AG09309 (cell line): ENCODE measurements around the gene ADAMTS2.
"Not testable (repeated sequence)": the region's sequence is repeated elsewhere in the genome, so short reads cannot be mapped to it uniquely, and the experiment has no call there.

Source experiments
- DNase-seq: peaks from one replicate; pipeline ENCODE4 v3.0.0-alpha.2; 2010; ENCODE audit warnings: low read depth
- H3K4me3 ChIP-seq: 2 replicates; pipeline ENCODE4 v1.5.1; 2011; ENCODE audit warnings: mild to moderate bottlenecking, low read depth, low read length, moderate library complexity; ENCODE audit not compliant: control insufficient read depth
- TF ChIP-seq, protein P1 (sequence below): IDR thresholded peaks from 2 replicates; pipeline ENCODE4 v1.5.1; 2011; ENCODE audit warnings: mild to moderate bottlenecking, low read depth, low read length, inconsistent platforms; ENCODE audit not compliant: insufficient read depth, control insufficient read depth; ENCODE audit errors: missing control alignments

The ADAMTS2 gene

DNA sequence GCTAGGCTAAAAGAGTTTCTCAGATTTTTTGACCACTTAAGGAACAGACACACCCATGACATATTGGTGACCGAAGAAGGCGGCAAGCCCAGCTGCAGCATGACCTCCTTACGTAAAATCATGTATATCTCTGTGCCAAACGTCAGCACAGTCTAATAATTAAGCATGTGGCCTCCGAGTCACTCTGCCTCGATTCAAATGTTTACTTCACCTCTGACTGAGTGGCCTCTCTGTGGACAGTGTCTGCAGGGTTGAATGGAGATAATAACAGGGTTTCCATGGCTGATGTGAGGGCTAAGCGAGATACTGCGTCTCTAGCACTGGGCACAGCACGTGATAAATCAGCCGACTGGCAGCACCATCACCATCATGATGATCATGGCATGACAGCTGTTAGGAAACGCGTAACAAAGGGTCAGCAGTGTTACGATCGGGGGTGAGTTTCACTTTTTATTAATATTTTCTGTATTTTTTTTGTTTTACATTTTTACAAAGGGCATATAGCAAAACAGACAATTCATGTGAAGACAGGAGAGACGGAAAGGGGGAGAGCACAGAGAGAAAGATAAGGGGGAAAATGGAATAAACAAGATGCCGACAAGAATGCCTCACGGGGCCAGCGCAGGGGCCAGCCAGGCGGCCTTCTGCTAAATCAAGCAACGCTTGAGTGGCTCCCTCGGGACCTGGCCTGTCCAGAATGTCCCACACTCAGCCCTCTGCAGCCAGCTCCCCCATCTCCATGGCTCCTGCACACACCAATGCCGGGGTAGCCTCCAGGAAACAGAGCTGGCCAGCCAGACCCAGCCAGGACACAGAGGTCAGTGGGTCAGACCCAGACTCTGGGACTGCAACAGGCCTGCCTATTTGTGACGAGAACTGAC, 60.3 kb downstream of the ADAMTS2 start:
- no peak for DNase-seq
- H3K4me3 ChIP-seq = no peak overlapping the region
- TF ChIP-seq, protein P1, sequence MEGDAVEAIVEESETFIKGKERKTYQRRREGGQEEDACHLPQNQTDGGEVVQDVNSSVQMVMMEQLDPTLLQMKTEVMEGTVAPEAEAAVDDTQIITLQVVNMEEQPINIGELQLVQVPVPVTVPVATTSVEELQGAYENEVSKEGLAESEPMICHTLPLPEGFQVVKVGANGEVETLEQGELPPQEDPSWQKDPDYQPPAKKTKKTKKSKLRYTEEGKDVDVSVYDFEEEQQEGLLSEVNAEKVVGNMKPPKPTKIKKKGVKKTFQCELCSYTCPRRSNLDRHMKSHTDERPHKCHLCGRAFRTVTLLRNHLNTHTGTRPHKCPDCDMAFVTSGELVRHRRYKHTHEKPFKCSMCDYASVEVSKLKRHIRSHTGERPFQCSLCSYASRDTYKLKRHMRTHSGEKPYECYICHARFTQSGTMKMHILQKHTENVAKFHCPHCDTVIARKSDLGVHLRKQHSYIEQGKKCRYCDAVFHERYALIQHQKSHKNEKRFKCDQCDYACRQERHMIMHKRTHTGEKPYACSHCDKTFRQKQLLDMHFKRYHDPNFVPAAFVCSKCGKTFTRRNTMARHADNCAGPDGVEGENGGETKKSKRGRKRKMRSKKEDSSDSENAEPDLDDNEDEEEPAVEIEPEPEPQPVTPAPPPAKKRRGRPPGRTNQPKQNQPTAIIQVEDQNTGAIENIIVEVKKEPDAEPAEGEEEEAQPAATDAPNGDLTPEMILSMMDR = no peak

DNA sequence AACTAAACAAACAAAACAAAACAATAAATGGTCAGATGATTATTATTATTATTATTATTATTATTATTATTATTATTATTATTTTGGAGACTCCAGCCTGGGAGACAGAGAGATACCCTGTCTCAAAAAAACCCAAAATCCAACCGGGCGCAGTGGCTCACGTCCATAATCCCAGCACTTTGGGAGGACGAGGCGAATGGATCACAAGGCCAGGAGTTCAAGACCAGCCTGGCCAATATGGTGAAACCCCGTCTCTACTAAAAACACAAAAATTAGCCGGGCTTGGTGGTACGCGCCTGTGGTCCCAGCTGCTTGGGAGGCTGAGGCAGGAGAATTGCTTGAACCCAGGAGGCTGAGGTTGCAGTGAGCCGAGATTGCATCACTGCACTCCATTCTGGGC, 61.4 kb downstream of the ADAMTS2 start:
- not testable (repeated sequence) for DNase-seq, H3K4me3 ChIP-seq

DNA sequence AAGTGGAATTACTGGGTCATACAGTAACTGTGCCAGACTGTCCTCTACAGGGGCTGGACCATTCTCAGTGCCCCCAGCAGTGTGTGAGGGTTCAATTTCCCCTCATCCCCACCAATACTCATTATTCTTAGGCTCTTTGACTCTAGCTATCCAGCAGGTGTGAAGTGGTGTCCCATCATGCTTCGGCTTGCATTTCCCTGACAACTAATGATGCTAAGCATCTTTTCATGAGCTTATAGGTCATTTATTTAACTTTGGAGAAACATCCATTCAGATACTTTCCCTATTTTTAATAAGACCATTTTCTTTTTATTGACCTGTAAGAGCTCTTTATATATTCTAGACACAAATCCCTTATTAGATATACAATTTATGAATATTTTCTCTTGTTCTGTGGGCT, 63.6 kb downstream of the ADAMTS2 start:
- TF ChIP-seq, protein P1 = no peak
- DNase-seq = no peak
- H3K4me3 ChIP-seq = no peak overlapping the region

DNA sequence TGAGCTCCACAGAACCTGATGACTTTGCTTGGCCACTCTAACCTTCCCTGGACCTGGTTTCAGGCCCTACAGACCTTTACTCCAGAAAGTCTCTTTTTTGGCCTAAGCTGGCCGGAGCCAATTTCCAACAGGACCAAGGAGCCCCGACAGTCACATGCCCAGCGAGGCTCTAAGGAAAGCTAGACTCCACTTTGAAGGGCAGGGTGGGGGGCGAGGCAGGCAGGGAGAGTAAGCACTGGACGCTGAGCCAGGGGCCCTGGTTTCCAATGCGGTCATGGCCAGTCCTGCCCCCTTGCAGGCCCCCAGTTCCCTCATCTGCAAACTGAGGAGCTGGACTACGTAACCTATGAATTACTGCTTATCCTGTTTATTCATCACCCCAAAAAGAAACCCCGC, 65.2 kb downstream of the ADAMTS2 start:
- TF ChIP-seq, protein P1 = no peak
- H3K4me3 ChIP-seq = no peak overlapping the region
- no peak for DNase-seq

DNA sequence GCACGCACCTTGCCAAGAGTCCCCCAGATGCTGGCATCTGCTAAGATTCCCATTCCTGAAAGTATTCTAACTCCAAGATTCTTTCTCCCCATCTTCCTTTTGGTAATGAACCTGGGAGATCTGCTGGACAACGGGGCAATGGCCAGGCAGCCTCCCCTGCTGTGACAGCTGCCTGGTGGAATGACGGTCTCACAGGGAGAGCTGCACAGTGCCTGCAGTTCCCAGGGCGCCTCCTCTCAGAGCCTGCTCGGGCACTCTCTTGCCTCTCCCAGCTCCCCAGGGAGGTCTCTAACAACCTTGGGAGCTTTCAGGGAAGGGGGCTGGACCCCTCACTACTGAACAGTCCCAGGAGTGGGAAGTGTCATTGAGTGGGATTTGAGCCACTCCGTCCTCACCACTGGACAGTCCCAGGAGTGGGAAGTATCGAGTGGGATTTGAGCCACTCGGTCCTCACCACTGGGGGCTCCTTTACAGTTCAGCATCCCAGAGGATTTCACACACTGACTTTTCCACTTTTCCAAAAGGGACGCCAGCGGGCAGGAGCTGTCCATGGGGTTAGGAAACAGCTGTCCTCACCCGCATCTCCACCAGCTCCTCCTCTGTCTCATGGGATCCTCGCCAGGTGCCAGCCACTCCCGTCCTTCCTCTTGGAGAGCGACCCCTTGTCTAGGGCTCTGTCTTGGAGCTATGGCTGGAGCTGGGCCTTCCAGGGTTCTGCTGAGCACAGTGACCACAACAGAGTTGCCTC, 65.7 kb downstream of the ADAMTS2 start:
- TF ChIP-seq, protein P1 = no peak
- DNase-seq = no peak
- H3K4me3 ChIP-seq = no peak overlapping the region

DNA sequence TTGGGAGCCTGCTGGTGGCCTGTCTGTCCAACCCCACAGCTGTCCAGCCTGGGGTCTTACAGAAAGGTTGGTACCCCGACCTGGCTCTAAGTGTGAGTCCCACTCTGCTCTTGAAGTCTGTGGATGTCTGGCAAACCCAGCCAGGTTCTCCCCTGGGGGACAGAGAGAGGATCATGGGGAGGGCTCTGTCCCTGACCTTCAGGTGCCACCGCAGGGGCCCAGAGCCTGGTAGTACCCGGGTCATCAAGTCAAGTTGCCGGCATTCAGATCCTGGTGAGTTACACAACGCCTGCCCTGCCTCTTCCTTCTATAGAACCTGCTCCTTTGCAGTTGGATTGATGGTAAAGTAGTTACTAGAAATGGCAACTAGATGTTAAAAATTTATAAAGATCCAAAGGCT, 66.7 kb downstream of the ADAMTS2 start:
- TF ChIP-seq, protein P1 = no peak
- H3K4me3 ChIP-seq = no peak overlapping the region
- DNase-seq = no peak

DNA sequence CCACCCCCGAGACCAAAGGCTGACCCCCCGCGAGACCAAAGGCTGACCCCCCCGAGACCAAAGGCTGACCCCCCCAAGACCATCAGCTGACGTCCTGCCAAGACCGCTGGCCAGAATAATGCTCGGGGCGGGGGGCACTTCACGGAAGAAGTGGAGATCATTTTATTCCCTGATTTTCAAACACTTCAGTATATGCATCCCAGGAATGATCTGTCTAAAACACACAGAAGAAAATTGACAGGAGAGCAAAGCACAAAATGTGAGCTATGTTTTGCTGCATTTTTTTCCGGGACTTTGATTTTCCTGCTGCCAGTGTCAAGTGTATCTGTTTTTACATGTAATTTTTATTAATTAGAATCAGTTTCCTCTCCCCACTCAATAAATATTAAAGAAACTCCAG, 67.1 kb downstream of the ADAMTS2 start:
- DNase-seq = no peak
- no peak overlapping the region for H3K4me3 ChIP-seq
- TF ChIP-seq, protein P1 = no peak
